SU-DHL-6 (cell line): ENCODE results near the gene FAM13C.

ENCODE experiments used
- CTCF ChIP-seq: fragments of 200-600 bp; sonication (generic); IDR thresholded peaks from one replicate; pipeline ENCODE4 v1.5.1; 2017; ENCODE audit warnings: antibody characterized with exemption, mild to moderate bottlenecking, low read length, moderate library complexity; ENCODE audit not compliant: insufficient read depth, poor library complexity, severe bottlenecking
- EZH2phosphoT487 ChIP-seq: fragments of 200-600 bp; sonication (generic), shearing (Covaris generic); conservative IDR thresholded peaks from 2 replicates; pipeline ENCODE4 v1.6.1; 2018; ENCODE audit warnings: mild to moderate bottlenecking, antibody characterized with exemption, low read length, moderate library complexity, mixed read lengths

- no peak for TF ChIP-seq CTCF
- TF ChIP-seq EZH2phosphoT487, result no peak
These were observed 621 bp upstream of the FAM13C start for GRCh38 chr10:59362959-59363381.
